PC-9 (cell line): ENCODE data around the gene ELAVL1. TPM values are rescaled to one million over a fixed set of nuclear protein-coding genes. Genes with fewer than 3 reads are reported as not detected.

Experiments used
- BruUV-seq: library from RNA; stranded (reverse); fragments of 400-500 nt; replicated peaks from 2 replicates; lab custom pipeline; 2021; lab: Mats Ljungman, UMichigan
- CTCF ChIA-PET: fragments of 300-600 bp; sonication (Branson Sonifier 250); formaldehyde crosslinking; loops from one replicate; lab custom pipeline; 2022; ENCODE audit warnings: antibody characterized with exemption; lab: Charles Lee
- POLR2A ChIA-PET: fragments of 300-600 bp; sonication (Branson Sonifier 250); formaldehyde crosslinking; loops from one replicate; lab custom pipeline; 2022; ENCODE audit warnings: antibody characterized with exemption; ENCODE audit not compliant: unreplicated experiment; lab: Charles Lee
- DNase-seq, 2 experiments: peaks; one replicate each; pipeline versions ENCODE4 v3.0.0 to v3.0.0-alpha.2; 2015 to 2022; ENCODE audit warnings: mixed read lengths in 1 of 2
- H2AFZ ChIP-seq: fragments of 200-600 bp; sonication (generic); 2 replicates; pipeline ENCODE4 v1.8.1; 2017; ENCODE audit warnings: antibody characterized with exemption
- H3F3A ChIP-seq: fragments of 200-600 bp; sonication (generic); 2 replicates; pipeline ENCODE4 v1.8.1; 2017; ENCODE audit warnings: antibody characterized with exemption, mild to moderate bottlenecking, low read depth; ENCODE audit not compliant: insufficient read depth
- H3K27ac ChIP-seq: fragments of 200-600 bp; sonication (generic); 2 replicates; pipeline ENCODE4 v1.6.1; 2016; ENCODE audit warnings: mixed run types
- H3K27me3 ChIP-seq: fragments of 200-600 bp; sonication (generic); 2 replicates; pipeline ENCODE4 v1.6.1; 2016; ENCODE audit warnings: low read depth, mixed run types; ENCODE audit not compliant: insufficient read depth
- H3K36me3 ChIP-seq: fragments of 200-600 bp; sonication (generic); 2 replicates; pipeline ENCODE4 v1.6.1; 2016; ENCODE audit warnings: low read depth, mixed run types
- H3K4me1 ChIP-seq: fragments of 200-600 bp; sonication (generic); replicated peaks from 2 replicates; pipeline ENCODE4 v1.6.1; 2016; ENCODE audit warnings: mixed run types; ENCODE audit not compliant: insufficient read depth
- H3K4me2 ChIP-seq: fragments of 200-600 bp; sonication (generic); 2 replicates; pipeline ENCODE4 v1.6.1; 2017; ENCODE audit warnings: mixed run types
- H3K4me3 ChIP-seq: fragments of 200-600 bp; sonication (generic); 2 replicates; pipeline ENCODE4 v1.6.1; 2016; ENCODE audit warnings: mixed run types
- H3K79me2 ChIP-seq: fragments of 200-600 bp; sonication (generic); 2 replicates; pipeline ENCODE4 v1.6.1; 2017; ENCODE audit warnings: low read depth, mixed run types
- H3K9me2 ChIP-seq: fragments of 200-600 bp; sonication (generic); 2 replicates; pipeline ENCODE4 v1.8.1; 2017; ENCODE audit warnings: mild to moderate bottlenecking; ENCODE audit not compliant: insufficient read depth
- H3K9me3 ChIP-seq: fragments of 200-600 bp; sonication (generic); 2 replicates; pipeline ENCODE4 v1.8.1; 2016; ENCODE audit warnings: low read depth; ENCODE audit not compliant: insufficient read depth
- H4K20me1 ChIP-seq: fragments of 200-600 bp; sonication (generic); 2 replicates; pipeline ENCODE4 v1.8.1; 2017; ENCODE audit not compliant: insufficient read depth
- CTCF ChIP-seq: fragments of 200-600 bp; sonication (generic); conservative IDR thresholded peaks from 2 replicates; pipeline ENCODE4 v1.6.1; 2017; ENCODE audit warnings: mixed run types, antibody characterized with exemption, mild to moderate bottlenecking, moderate library complexity
- EZH2 ChIP-seq: fragments of 200-600 bp; sonication (generic); IDR thresholded peaks from 2 replicates; pipeline ENCODE4 v1.8.0; 2017; ENCODE audit warnings: antibody characterized with exemption, low read depth
- intact Hi-C: fragments of 100-400 bp; cut with micrococcal nuclease; formaldehyde crosslinking; loops from one replicate; pipeline ENCODE4 v1.10.0; 2022; ENCODE audit not compliant: unreplicated experiment
- total RNA-seq: library from RNA; stranded (reverse); gene quantifications from 2 replicates; pipeline ENCODE4 v1.2.3, GENCODE V29; 2021

ELAVL1 gene
- total RNA-seq, 1 experiment from 2014 or later: 108 TPM

GRCh38 chr19:8050274-8051096, 45.0 kb upstream of the ELAVL1 start:
- peaks cover 10% of the 10 kb centered on the region for H3K27me3 ChIP-seq
- H3K9me3 ChIP-seq: no peaks in the 10 kb centered on the region
- H3K79me2 ChIP-seq: no peaks in the 10 kb centered on the region
- intact Hi-C loops: no loop called here
- no peak overlapping the region for H3K27ac ChIP-seq
- peaks cover 4% of the 10 kb centered on the region; the same call in 1 of the 2 replicates for H3F3A ChIP-seq
- POLR2A ChIA-PET: interaction anchor here (0.6 kb wide), 2 partner anchors 20 to 183 kb away, joined by 3 to 10 read pairs; no protein-coding TSS in a partner anchor
- H3K4me2 ChIP-seq: no peak overlapping the region; the same call in 1 of the 2 replicates
- no peaks in the 10 kb centered on the region for H4K20me1 ChIP-seq
- TF ChIP-seq CTCF: no peak
- TF ChIP-seq EZH2: no peak
- no peaks in the 10 kb centered on the region for H3K4me1 ChIP-seq
- H2AFZ ChIP-seq: no peak overlapping the region
- DNase-seq: peak; percentile 59 to 76
- H3K4me3 ChIP-seq: no peak overlapping the region
- BruUV-seq: no TSS peak
- no peaks in the 10 kb centered on the region for H3K36me3 ChIP-seq
- no peaks in the 10 kb centered on the region for H3K9me2 ChIP-seq
- CTCF ChIA-PET: no interaction called here

- peaks cover 18% of the 10 kb centered on the region for H3K27me3 ChIP-seq
- CTCF ChIA-PET: no interaction called here
- TF ChIP-seq EZH2 (no peak), CTCF (no peak)
These were observed 41.2 kb upstream of the ELAVL1 start for GRCh38 chr19:8046569-8047165.

GRCh38 chr19:8045872-8046568, 40.6 kb upstream of the ELAVL1 start:
- Histone ChIP-seq H3K9me3 (no peaks in the 10 kb centered on the region), H2AFZ (no peak overlapping the region), H3K9me2 (no peaks in the 10 kb centered on the region), H3K79me2 (no peaks in the 10 kb centered on the region), H4K20me1 (no peaks in the 10 kb centered on the region), H3K4me1 (no peaks in the 10 kb centered on the region), H3K4me3 (no peak overlapping the region), H3K36me3 (no peaks in the 10 kb centered on the region), H3K27ac (no peak overlapping the region), H3K4me2 (no peak overlapping the region), H3F3A (peaks cover 4% of the 10 kb centered on the region; the same call in 1 of the 2 replicates), H3K27me3 (peaks cover 18% of the 10 kb centered on the region)
- ChIA-PET POLR2A (interaction anchor here (0.6 to 0.8 kb wide), 3 partner anchors 36 to 1502 kb away, joined by 6 to 16 read pairs (median 7); no protein-coding TSS in a partner anchor), CTCF (no interaction called here)
- TF ChIP-seq CTCF (no peak), EZH2 (no peak)
- BruUV-seq: no TSS peak
- intact Hi-C loops: no loop called here
- DNase-seq: no peak

More at GRCh38 chr19:8046569-8047165, 41.2 kb upstream of the ELAVL1 start:
- no peak overlapping the region for H3K4me3 ChIP-seq
- DNase-seq: no peak
- H3K9me2 ChIP-seq: no peaks in the 10 kb centered on the region
- H3K9me3 ChIP-seq: no peaks in the 10 kb centered on the region
- H3K79me2 ChIP-seq: no peaks in the 10 kb centered on the region
- H3K4me2 ChIP-seq: no peak overlapping the region
- no peak overlapping the region for H2AFZ ChIP-seq
- no TSS peak for BruUV-seq
- peaks cover 4% of the 10 kb centered on the region; the same call in 1 of the 2 replicates for H3F3A ChIP-seq
- no peaks in the 10 kb centered on the region for H4K20me1 ChIP-seq
- intact Hi-C loops: no loop called here
- no peak overlapping the region for H3K27ac ChIP-seq
- no peaks in the 10 kb centered on the region for H3K36me3 ChIP-seq
- POLR2A ChIA-PET: interaction anchor here (0.6 kb wide), 1 partner anchor 36 kb away, joined by 7 read pairs; no protein-coding TSS in a partner anchor
- no peaks in the 10 kb centered on the region for H3K4me1 ChIP-seq
